HUES64 (cell line): ENCODE data around the gene RTN4.

Experiments
- H3K27ac ChIP-seq: 2 replicates; pipeline ENCODE4 v1.7.0; 2013; ENCODE audit warnings: low read depth, low read length, inconsistent platforms
- H3K27me3 ChIP-seq: 2 replicates; pipeline ENCODE4 v1.6.1; 2013; ENCODE audit warnings: mild to moderate bottlenecking, low read length; ENCODE audit not compliant: insufficient read depth
- H3K36me3 ChIP-seq: 2 replicates; pipeline ENCODE4 v1.6.1; 2013; ENCODE audit warnings: mild to moderate bottlenecking, low read length; ENCODE audit not compliant: insufficient read depth
- H3K4me1 ChIP-seq: 2 replicates; pipeline ENCODE4 v1.6.1; 2013; ENCODE audit warnings: mild to moderate bottlenecking, low read length, moderate library complexity; ENCODE audit not compliant: insufficient read depth
- H3K4me3 ChIP-seq: 2 replicates; pipeline ENCODE4 v1.5.1; 2013; ENCODE audit warnings: mild to moderate bottlenecking, low read length, moderate library complexity
- H3K9ac ChIP-seq: 2 replicates; pipeline ENCODE4 v1.6.1; 2013; ENCODE audit warnings: mild to moderate bottlenecking, low read depth, low read length
- H3K9me3 ChIP-seq: 2 replicates; pipeline ENCODE4 v1.6.1; 2013; ENCODE audit warnings: low read depth, low read length; ENCODE audit not compliant: insufficient read depth
- WGBS: fragments of 150-250, 120-280 bp; methylation state at CpG from one replicate; pipeline ENCODE4 v1.1.7; 2013; ENCODE audit warnings: missing lambda C conversion rate; 5-methylcytosine and 5-hydroxymethylcytosine counted together

The RTN4 gene

GRCh38 chr2:54966165-54966832 lies 84.0 kb downstream of the RTN4 start:
- no peaks in the 10 kb centered on the region for H3K4me1 ChIP-seq
- H3K9ac ChIP-seq: no peak overlapping the region
- H3K36me3 ChIP-seq: peaks cover 10% of the 10 kb centered on the region
- H3K27ac ChIP-seq: no peak overlapping the region
- H3K9me3 ChIP-seq: no peaks in the 10 kb centered on the region
- H3K27me3 ChIP-seq: no peaks in the 10 kb centered on the region
- WGBS: 87% methylated on average over 8 of the region's 8 CpGs
- H3K4me3 ChIP-seq: no peak overlapping the region

- H3K27me3 ChIP-seq: no peaks in the 10 kb centered on the region
- H3K4me1 ChIP-seq: no peaks in the 10 kb centered on the region
- H3K9me3 ChIP-seq: no peaks in the 10 kb centered on the region
- no peak overlapping the region for H3K9ac ChIP-seq
- 92% methylated on average over 6 of the region's 6 CpGs for WGBS
- peaks cover 2% of the 10 kb centered on the region for H3K36me3 ChIP-seq
- no peak overlapping the region for H3K27ac ChIP-seq
- no peak overlapping the region for H3K4me3 ChIP-seq
These were observed 84.8 kb downstream of the RTN4 start for GRCh38 chr2:54965425-54965824.

- no peaks in the 10 kb centered on the region; the same call in 1 of the 2 replicates for H3K36me3 ChIP-seq
- H3K4me3 ChIP-seq: no peak overlapping the region
- no peaks in the 10 kb centered on the region for H3K4me1 ChIP-seq
- H3K27me3 ChIP-seq: no peaks in the 10 kb centered on the region
- H3K9me3 ChIP-seq: no peaks in the 10 kb centered on the region
- WGBS: 95% methylated on average over 3 of the region's 4 CpGs
- no peak overlapping the region for H3K27ac ChIP-seq
- H3K9ac ChIP-seq: no peak overlapping the region
These were observed 85.4 kb downstream of the RTN4 start for GRCh38 chr2:54964816-54965215.

GRCh38 chr2:54964271-54964670 lies 86.0 kb downstream of the RTN4 start:
- no peak overlapping the region for H3K9ac ChIP-seq
- no peak overlapping the region for H3K4me3 ChIP-seq
- no peaks in the 10 kb centered on the region for H3K9me3 ChIP-seq
- H3K27ac ChIP-seq: no peak overlapping the region
- H3K36me3 ChIP-seq: no peaks in the 10 kb centered on the region
- no peaks in the 10 kb centered on the region for H3K4me1 ChIP-seq
- no peaks in the 10 kb centered on the region for H3K27me3 ChIP-seq
- WGBS: 94% methylated on average over 8 of the region's 8 CpGs

GRCh38 chr2:54963476-54963875 lies 86.8 kb downstream of the RTN4 start:
- Histone ChIP-seq H3K4me1 (no peaks in the 10 kb centered on the region), H3K9ac (no peak overlapping the region), H3K36me3 (no peaks in the 10 kb centered on the region), H3K9me3 (no peaks in the 10 kb centered on the region), H3K27me3 (no peaks in the 10 kb centered on the region), H3K4me3 (no peak overlapping the region), H3K27ac (no peak overlapping the region)
- WGBS: 95% methylated on average over 2 of the region's 2 CpGs

GRCh38 chr2:54962935-54963440 lies 87.3 kb downstream of the RTN4 start:
- Histone ChIP-seq H3K27me3 (no peaks in the 10 kb centered on the region), H3K9me3 (no peaks in the 10 kb centered on the region), H3K27ac (no peak overlapping the region), H3K4me1 (no peaks in the 10 kb centered on the region), H3K36me3 (no peaks in the 10 kb centered on the region), H3K9ac (no peak overlapping the region), H3K4me3 (no peak overlapping the region)
- 100% methylated on average over 2 of the region's 3 CpGs for WGBS

- peaks cover under 1% of the 10 kb centered on the region; the same call in 1 of the 2 replicates for H3K4me1 ChIP-seq
- H3K9me3 ChIP-seq: no peaks in the 10 kb centered on the region
- H3K9ac ChIP-seq: no peak overlapping the region
- WGBS: 91% methylated on average over 10 of the region's 13 CpGs
- H3K36me3 ChIP-seq: no peaks in the 10 kb centered on the region
- H3K27ac ChIP-seq: no peak overlapping the region
- H3K4me3 ChIP-seq: no peak overlapping the region
- no peaks in the 10 kb centered on the region for H3K27me3 ChIP-seq
These were observed 87.7 kb downstream of the RTN4 start for GRCh38 chr2:54962511-54962910.

- Histone ChIP-seq H3K27ac (no peak overlapping the region), H3K4me3 (no peak overlapping the region), H3K9me3 (no peaks in the 10 kb centered on the region), H3K36me3 (no peaks in the 10 kb centered on the region), H3K27me3 (no peaks in the 10 kb centered on the region), H3K9ac (no peak overlapping the region), H3K4me1 (peaks cover 11% of the 10 kb centered on the region; the same call in 1 of the 2 replicates)
- 84% methylated on average over 7 of the region's 7 CpGs for WGBS
These were observed 90.1 kb downstream of the RTN4 start for GRCh38 chr2:54960164-54960563.

GRCh38 chr2:54958717-54959371 lies 91.4 kb downstream of the RTN4 start:
- no peak overlapping the region for H3K9ac ChIP-seq
- no peaks in the 10 kb centered on the region for H3K27me3 ChIP-seq
- no peak overlapping the region for H3K4me3 ChIP-seq
- peaks cover 11% of the 10 kb centered on the region; the same call in 1 of the 2 replicates for H3K4me1 ChIP-seq
- no peak overlapping the region for H3K27ac ChIP-seq
- WGBS: 95% methylated on average over 14 of the region's 14 CpGs
- no peaks in the 10 kb centered on the region for H3K9me3 ChIP-seq
- H3K36me3 ChIP-seq: no peaks in the 10 kb centered on the region

GRCh38 chr2:54957321-54957999 lies 92.8 kb downstream of the RTN4 start:
- Histone ChIP-seq H3K27me3 (no peaks in the 10 kb centered on the region), H3K4me1 (peaks cover 11% of the 10 kb centered on the region; the same call in 1 of the 2 replicates), H3K27ac (no peak overlapping the region), H3K36me3 (no peaks in the 10 kb centered on the region), H3K4me3 (no peak overlapping the region), H3K9me3 (no peaks in the 10 kb centered on the region), H3K9ac (no peak overlapping the region)
- 81% methylated on average over 18 of the region's 18 CpGs for WGBS

- H3K27ac ChIP-seq: no peak overlapping the region
These were observed 94.1 kb downstream of the RTN4 start for GRCh38 chr2:54956111-54956627.

More at GRCh38 chr2:54956111-54956627, 94.1 kb downstream of the RTN4 start:
- Histone ChIP-seq H3K4me3 (no peak overlapping the region), H3K9me3 (no peaks in the 10 kb centered on the region), H3K27me3 (no peaks in the 10 kb centered on the region), H3K36me3 (no peaks in the 10 kb centered on the region), H3K9ac (no peak overlapping the region), H3K4me1 (peaks cover 11% of the 10 kb centered on the region; the same call in 1 of the 2 replicates)
- 83% methylated on average over 2 of the region's 2 CpGs for WGBS
